22Rv1 (cell line): Measurements from ENCODE around the gene GNG2.

Experiments
- CTCF ChIP-seq: fragments of 450-650 bp; IDR thresholded peaks from 2 replicates; pipeline ENCODE4 v1.5.1; 2017; ENCODE audit warnings: mild to moderate bottlenecking
- ZFX ChIP-seq: fragments of 450-650 bp; IDR thresholded peaks from 2 replicates; pipeline ENCODE4 v1.6.1; 2017; ENCODE audit warnings: antibody characterized with exemption, borderline replicate concordance

DNA sequence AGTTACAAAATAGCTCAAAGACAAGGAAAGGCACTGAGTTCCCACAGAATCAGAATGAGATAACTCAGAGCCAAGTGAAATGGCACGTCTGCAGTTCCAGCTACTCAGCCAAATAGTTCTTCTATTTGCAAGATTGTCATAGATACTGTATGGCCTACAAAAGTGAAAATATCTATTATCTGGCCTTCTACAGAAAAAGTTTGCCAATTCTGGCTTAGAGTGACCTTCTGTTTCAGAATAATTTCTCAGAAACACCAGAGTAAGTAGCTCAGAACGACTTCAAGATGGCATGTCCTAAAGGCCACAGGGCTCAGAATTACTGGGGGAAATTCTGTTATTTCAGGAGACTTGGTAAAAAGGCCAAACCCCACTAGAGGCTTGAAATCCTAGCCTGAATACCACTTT, 118.3 kb downstream of the GNG2 start:
- no peak for TF ChIP-seq CTCF
- no peak for TF ChIP-seq ZFX
